Measurements from ENCODE around the gene GPC6. TPM values are rescaled to one million over a fixed set of nuclear protein-coding genes. Genes with fewer than 3 reads are reported as not detected.

GPC6 gene
- polyA plus RNA-seq, 1 of the 3 experiments (the other 2 are of a cell fraction), result 6.7 TPM

DNA sequence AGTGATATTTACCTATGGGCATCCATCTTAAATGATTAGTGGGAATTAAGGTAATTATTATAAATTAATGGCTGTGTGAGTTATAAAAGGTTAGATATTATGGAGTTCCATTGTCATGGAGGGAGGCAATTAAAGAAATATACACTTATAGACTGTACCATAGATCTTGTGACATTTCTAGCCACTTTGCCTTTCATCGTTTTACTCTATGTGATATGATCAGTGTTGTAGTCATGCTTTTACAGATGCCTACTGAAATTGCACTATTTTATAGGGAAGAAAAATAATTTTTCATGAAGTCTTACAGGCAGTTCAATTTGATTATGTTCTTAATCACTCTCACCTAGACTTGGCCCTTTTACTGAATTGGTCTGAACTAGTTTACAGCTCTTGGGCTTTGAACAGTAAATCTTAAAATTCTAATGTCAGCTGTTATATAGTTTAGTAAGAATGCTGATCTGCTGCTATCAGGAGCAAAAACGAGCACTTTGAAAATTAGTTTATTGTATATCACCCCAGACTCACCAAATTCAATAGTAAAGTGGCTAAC is 301.2 kb downstream of the GPC6 start (continued):
- TF ChIP-seq TCF12 (IDR thresholded peaks at IDR 0.05) (no peak), FOXM1 (IDR thresholded peaks at IDR 0.05; ENCODE audit: low read depth) (no peak)

DNA sequence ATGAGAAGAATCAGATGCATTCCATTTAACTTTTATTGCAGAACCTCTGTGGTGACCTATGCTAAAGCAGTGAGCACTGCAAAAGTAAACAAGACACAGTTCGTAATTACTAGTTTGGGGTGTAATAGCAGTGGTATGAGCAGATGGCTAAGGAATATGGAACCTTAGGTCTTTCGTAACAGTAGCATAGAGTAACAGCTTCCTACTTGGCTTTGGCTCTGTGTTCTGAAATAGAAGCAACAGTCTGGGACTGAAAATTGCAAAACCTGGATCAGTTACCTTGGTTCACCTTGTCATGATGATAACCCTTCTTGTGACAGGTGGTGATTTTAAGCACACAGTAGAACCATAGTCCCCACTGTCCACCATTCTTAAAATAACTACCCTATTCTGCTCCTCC is 303.4 kb downstream of the GPC6 start:
- H3K4me3 ChIP-seq (ENCODE audit: low read depth in 2 of 2, low read length in 1 of 2), result no peak overlapping the region
- H3F3A ChIP-seq (replicated peaks; ENCODE audit: insufficient read depth), result no peaks in the 10 kb centered on the region
- H4K20me1 ChIP-seq (ENCODE audit: insufficient read depth), result no peaks in the 10 kb centered on the region
- no peak overlapping the region for H3K9ac ChIP-seq
- WGBS (ENCODE audit: low lambda C conversion rate), result 90% methylated on average over 2 of the region's 2 CpGs
- H3K27me3 ChIP-seq (ENCODE audit: insufficient read depth), result no peaks in the 10 kb centered on the region
- H3K4me2 ChIP-seq, result no peak overlapping the region
- TF ChIP-seq FOXM1 (IDR thresholded peaks at IDR 0.05; ENCODE audit: low read depth) (no peak), NRF1 (IDR thresholded peaks at IDR 0.05; ENCODE audit: low read depth, low read length) (no peak), EZH2phosphoT487 (IDR thresholded peaks at IDR 0.05; ENCODE audit: borderline replicate concordance, low read depth) (no peak), GABPA (IDR thresholded peaks at IDR 0.05; ENCODE audit: low read depth) (no peak), SMC3 (IDR thresholded peaks at IDR 0.05; ENCODE audit: low read depth, low read length) (no peak), MEF2A (IDR thresholded peaks at IDR 0.05; ENCODE audit: borderline replicate concordance, low read depth) (no peak), NFIC (IDR thresholded peaks at IDR 0.05; ENCODE audit: borderline replicate concordance) (no peak), RCOR1 (IDR thresholded peaks at IDR 0.05; ENCODE audit: low read length) (no peak), TCF12 (IDR thresholded peaks at IDR 0.05) (no peak), TAF1 (IDR thresholded peaks at IDR 0.05; ENCODE audit: borderline replicate concordance, low read depth, low read length) (no peak), POLR2AphosphoS5 (IDR thresholded peaks at IDR 0.05; ENCODE audit: low read depth, low read length) (no peak), RAD21 (IDR thresholded peaks at IDR 0.05; ENCODE audit: low read length) (no peak)
- TF ChIP-seq, protein P1, sequence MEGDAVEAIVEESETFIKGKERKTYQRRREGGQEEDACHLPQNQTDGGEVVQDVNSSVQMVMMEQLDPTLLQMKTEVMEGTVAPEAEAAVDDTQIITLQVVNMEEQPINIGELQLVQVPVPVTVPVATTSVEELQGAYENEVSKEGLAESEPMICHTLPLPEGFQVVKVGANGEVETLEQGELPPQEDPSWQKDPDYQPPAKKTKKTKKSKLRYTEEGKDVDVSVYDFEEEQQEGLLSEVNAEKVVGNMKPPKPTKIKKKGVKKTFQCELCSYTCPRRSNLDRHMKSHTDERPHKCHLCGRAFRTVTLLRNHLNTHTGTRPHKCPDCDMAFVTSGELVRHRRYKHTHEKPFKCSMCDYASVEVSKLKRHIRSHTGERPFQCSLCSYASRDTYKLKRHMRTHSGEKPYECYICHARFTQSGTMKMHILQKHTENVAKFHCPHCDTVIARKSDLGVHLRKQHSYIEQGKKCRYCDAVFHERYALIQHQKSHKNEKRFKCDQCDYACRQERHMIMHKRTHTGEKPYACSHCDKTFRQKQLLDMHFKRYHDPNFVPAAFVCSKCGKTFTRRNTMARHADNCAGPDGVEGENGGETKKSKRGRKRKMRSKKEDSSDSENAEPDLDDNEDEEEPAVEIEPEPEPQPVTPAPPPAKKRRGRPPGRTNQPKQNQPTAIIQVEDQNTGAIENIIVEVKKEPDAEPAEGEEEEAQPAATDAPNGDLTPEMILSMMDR (IDR thresholded peaks at IDR 0.05), result no peak
- TF ChIP-seq, protein P2, sequence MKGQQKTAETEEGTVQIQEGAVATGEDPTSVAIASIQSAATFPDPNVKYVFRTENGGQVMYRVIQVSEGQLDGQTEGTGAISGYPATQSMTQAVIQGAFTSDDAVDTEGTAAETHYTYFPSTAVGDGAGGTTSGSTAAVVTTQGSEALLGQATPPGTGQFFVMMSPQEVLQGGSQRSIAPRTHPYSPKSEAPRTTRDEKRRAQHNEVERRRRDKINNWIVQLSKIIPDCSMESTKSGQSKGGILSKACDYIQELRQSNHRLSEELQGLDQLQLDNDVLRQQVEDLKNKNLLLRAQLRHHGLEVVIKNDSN (IDR thresholded peaks at IDR 0.05; ENCODE audit: borderline replicate concordance, low read depth), result no peak
- TF ChIP-seq, protein P3, sequence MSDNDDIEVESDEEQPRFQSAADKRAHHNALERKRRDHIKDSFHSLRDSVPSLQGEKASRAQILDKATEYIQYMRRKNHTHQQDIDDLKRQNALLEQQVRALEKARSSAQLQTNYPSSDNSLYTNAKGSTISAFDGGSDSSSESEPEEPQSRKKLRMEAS (IDR thresholded peaks at IDR 0.05; ENCODE audit: low read depth), result no peak
- H3K9me3 ChIP-seq, result no peaks in the 10 kb centered on the region
- H3K27ac ChIP-seq (ENCODE audit: low read depth in 2 of 2, low read length in 1 of 2), result no peak overlapping the region
- H3K9me2 ChIP-seq, result no peaks in the 10 kb centered on the region
- H3K79me2 ChIP-seq (ENCODE audit: insufficient read depth), result no peaks in the 10 kb centered on the region
- DNase-seq, result no peak
- H3K36me3 ChIP-seq (replicated peaks in 1 of 2; ENCODE audit: control insufficient read depth in 1 of 2, insufficient read depth in 2 of 2, low read length in 1 of 2), result no peaks in the 10 kb centered on the region
- ChIA-PET POLR2A (no interaction called here), CTCF (no interaction called here)
- H2AFZ ChIP-seq (ENCODE audit: low read depth), result no peak overlapping the region
- H3K4me1 ChIP-seq (ENCODE audit: control insufficient read depth in 1 of 2, insufficient read depth in 2 of 2, low read depth in 1 of 2, low read length in 1 of 2), result peaks cover 0 to 2% of the 10 kb centered on the region in 2 experiments; a peak in 1 of 4 replicates
